Endothelial cell of umbilical vein (primary cell): ENCODE data around the gene RBM4.

Source experiments
- CTCF ChIP-seq, 2 donors: IDR thresholded peaks; 1 replicate in 1 of 2; 2 replicates in 1 of 2; pipeline ENCODE4 v1.5.1; 2011; ENCODE audit warnings: low read length in 2 of 2, mild to moderate bottlenecking in 2 of 2, moderate library complexity in 2 of 2, control low read depth in 1 of 2, inconsistent platforms in 1 of 2, low read depth in 1 of 2; ENCODE audit not compliant: insufficient read depth in 1 of 2; ENCODE audit errors: extremely low read depth in 1 of 2
- EZH2 ChIP-seq: IDR thresholded peaks from 2 replicates; pipeline ENCODE4 v1.6.1; 2012; ENCODE audit warnings: borderline replicate concordance, low read depth, mild to moderate bottlenecking, moderate library complexity, low read length, inconsistent platforms; ENCODE audit not compliant: severe bottlenecking
- JUN ChIP-seq: IDR thresholded peaks from 2 replicates; pipeline ENCODE4 v1.6.1; 2011; ENCODE audit warnings: borderline replicate concordance, low read depth; ENCODE audit not compliant: insufficient read length, insufficient read depth
- POLR2A ChIP-seq: IDR thresholded peaks from 2 replicates; pipeline ENCODE4 v1.6.1; 2012; ENCODE audit warnings: low read depth, mild to moderate bottlenecking, control low read depth, low read length
- POLR2AphosphoS5 ChIP-seq: IDR thresholded peaks from 2 replicates; pipeline ENCODE4 v1.6.1; 2012; ENCODE audit warnings: low read depth, mild to moderate bottlenecking, control low read depth, low read length, moderate library complexity; ENCODE audit not compliant: insufficient read depth

GRCh38 chr11:66653123-66653522, 14.6 kb downstream of the RBM4 start:
- TF ChIP-seq POLR2A (no peak), EZH2 (no peak), CTCF (IDR thresholded peaks at IDR 0.05; ENCODE audit: extremely low read depth in 1 of 2, insufficient read depth in 1 of 2, low read depth in 1 of 2, low read length in 2 of 2) (no peak), POLR2AphosphoS5 (no peak), JUN (no peak)
